ENCODE measurements around the gene ATP5PO.

The ATP5PO gene, protein sequence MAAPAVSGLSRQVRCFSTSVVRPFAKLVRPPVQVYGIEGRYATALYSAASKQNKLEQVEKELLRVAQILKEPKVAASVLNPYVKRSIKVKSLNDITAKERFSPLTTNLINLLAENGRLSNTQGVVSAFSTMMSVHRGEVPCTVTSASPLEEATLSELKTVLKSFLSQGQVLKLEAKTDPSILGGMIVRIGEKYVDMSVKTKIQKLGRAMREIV

DNA sequence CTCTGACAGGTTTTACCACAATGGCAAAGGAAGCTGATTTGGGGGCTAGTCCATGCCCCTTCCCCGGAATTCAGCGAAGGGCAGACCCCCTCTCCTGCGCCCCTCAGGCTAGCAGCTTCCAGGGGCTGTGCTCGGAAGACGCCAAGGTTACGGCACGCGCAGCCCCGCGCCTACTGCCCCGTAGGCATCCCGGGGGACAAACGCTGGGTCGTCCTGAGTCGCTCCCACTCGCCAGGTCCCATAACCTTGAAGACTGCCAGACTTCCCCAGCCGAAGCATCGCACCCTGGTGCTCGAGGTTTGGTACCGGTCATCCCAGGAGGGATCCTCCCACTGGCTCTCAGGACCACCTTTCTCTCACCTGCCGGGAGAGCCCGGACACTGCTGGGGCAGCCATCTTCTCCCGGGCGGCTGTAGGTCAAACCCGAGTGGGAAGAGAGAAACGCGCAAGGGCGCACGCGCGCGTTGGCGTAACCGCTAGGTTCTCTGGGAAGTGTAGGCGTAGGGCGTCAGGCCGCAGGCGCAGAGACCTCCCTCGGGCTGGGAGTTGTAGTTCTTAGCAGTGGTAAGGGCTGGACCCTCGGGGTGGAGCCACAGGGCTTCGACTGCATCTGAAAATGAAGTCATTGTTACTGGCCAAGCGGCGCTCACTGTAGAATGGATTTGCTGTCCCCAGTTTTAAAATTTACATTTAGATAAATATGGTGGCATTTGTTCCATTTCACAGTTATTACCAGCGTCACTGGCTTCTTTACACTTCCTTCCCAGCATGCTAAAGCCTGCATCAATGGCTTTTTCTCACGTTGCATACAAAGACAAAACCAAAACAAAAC lies at the start of gene ATP5PO:
ATP5PO (minus strand) TSS at position 437 of the 832 bp plus-strand sequence; CDS start at position 396, 41 bp downstream.
- peak; percentile 86 for DNase-seq

DNA sequence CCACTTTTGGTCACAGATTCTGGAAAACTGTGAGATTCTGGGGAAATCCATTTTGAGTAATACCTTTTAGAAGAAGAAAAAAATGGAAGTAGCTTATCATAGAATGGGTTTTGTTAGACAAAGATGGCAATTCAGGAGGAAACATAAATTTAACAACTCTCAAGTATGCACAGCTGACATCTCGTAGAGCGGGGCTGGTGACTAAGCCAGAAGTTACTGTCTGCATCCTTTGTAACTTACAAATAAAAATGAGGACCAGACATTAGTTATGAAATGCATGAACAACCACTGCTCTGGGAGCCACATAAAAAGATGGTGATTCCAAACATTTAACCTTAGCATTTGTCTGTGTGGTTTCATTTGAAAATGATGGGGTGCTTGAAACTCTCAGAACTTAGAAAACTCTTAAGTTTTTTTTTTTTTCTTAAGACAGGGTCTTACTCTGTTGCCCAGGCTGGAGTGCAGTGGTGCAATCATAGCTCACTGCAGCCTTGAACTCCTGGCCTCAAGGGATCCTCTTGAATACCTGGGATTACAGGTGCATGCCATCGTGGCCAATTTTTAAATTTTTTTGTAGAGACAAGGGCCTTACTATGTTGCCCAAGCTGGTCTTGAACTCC lies 49.2 kb upstream of the ATP5PO start:
- DNase-seq = no peak

DNA sequence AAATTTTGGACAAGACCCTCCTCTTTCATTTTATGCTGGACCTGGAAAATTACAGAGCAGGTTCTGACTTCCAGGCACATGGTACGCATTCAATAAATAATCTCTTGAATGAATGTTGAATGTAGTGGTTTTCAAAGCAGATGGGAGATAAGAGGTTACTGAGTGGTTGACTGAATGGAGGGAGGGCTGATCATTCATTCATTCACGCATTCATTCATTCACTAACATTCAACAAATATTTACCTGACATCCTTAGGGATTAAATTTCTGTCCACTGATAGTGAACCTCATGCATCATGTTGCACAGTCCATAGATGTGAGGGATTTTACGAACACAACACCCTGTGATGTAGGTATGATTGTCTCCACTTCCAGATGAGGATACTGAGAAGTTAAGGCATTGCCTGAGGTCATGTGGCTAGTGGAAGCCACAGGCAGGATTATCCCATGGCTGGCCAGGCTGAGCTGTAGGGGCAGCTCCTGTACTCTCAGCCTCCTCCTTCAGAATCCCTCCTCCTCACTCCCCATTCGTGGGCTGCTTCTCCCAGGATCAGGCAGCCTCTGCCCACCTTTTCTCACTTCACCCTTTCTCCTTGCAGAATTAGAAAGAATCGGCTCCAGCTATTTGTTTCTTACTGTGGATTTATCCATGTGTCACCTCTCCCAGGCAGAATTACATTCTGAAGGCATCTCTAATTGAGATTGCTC lies 48.4 kb upstream of the ATP5PO start:
- DNase-seq = no peak

DNA sequence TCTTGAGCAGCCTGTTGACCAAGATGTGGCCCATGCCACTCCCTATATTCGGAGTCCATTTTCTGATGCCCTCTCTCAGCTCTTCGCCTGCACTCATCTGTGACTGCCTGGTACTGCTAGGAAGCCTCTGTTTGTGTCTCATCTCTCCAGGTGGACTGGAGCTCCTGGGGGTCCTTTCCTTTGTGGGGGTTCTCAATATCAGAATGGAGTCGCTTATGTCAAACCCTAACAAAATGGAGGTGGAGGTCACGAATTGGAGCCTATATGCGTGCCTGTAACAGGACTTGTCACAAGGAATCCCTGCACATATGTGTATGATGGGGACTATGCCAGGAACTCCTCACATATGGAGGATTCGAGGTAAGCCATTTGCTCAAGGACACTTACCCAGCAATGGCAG lies 46.7 kb upstream of the ATP5PO start:
- no peak for DNase-seq

DNA sequence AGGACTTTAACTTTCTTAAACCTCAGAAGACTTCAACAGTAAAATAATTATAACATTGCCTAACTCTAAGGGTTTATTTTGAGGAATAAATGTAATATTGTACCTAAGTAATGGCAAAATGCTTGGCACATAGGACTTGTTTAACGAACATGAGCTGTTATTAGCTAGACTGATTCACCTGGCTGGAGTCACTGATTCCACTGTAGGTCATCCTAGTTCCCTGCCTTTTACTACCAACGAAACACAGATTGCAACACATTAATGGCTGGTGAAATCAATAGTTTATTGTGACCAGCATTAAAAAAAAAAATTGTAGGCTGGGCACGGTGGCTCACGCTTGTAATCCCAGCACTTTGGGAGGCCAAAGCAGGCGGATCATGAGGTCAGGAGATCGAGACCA lies 45.5 kb upstream of the ATP5PO start:
- no peak for DNase-seq

DNA sequence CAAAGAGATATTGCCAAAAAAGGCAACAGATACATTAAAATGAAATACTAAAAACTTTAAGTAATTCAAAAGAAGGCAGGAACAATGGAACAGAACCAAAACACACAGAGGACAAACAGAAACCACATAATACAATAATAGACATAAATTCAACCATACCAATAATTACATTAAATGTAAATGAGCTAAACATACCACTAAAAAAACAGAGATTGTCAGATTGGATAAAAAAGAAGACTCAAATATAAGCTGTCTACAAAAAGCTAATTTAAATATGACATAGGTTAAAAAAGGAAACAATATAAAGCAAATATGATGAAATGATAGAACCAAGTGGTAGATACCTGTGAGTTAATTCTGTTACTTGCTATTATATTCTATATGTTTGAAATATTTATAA lies 44.1 kb upstream of the ATP5PO start:
- DNase-seq = no peak

DNA sequence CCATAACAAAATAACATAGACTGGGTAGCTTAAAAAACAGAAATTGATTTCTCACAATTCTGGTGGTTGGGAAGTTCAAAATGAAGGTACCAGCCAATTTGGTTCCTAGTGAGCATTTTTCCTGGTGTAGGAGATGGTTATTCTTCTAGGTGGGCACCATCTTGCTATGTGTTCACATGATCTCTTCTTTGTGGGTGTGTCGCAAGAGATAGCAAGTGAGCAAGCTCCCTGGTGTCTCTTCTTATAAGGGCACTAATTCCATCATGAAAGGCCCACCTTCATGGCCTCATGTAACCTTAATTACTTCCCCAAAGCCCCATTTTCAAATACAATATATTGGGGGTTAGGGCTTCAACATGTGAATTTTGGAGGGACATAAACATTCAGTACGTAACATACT lies 38.8 kb upstream of the ATP5PO start:
- DNase-seq = no peak

DNA sequence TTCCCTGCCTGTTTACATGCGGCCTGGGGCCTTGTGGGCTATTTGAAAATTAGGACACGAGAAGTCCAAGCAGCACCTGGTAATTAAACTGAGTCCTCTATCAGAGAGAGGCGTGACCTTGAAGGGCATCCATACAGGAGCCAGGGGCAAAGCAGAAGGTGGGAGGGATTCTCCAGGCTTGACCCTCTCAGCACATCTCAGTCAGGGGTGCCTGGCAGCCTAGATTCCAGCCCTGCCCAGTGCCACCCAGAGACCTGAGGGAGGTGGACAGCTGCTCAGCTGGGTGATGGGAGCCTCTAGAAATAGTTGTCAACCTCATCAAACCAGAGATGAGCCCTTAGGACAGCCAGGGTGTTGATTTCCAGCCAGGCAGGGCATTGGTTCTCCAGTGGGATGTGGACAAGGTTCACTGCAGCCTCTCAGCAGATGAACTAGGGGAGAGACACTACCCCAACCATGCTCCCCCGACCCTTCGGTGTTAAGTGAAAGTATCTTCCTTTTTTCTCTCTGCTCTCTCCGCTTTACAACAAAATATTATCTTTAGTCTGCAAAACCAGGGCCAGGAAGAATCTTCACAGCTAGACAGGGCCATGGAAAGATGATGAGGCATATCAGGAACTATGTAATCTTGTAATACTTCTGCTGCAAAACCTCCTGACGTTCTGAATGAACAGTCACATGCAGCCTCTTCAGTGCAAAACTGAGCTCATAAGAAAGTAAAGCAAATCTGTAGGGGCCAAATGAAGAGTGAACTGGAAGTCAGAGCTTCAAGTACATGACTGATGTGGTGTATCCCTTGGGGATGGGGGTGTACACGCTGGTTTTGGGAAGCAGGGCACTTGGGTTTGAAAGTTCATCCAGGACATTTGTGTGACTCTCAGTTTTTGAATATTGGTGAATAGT lies 35.9 kb upstream of the ATP5PO start:
- no peak for DNase-seq

DNA sequence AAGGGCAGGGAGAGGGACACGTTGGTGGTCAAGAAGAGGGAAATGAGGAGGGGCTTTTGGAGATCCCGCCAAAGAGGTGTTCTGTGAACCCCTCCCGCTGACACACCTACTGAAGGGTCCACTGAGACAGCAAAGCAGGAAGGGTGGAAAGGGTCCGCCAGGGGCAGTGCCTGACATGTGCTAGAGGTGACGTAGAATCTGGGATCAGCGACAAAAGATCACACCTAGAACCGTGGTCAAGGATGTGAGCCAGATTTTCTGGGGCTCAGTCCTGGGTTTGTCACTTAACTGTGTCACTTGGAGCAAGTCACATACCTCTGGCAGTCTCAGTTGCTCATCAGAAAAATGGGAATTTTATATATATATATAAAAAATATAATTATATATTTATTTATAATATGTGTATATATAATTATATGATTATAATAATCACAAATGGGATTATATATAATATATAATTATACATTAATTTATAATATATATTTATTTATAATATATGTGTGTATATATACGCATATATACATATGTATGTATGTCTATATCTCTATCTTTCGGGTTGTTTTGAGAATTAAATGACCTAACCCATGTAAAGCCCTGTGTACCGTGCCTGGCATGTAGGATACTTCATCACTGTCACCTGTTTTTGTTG lies 35.0 kb upstream of the ATP5PO start:
- DNase-seq = no peak

DNA sequence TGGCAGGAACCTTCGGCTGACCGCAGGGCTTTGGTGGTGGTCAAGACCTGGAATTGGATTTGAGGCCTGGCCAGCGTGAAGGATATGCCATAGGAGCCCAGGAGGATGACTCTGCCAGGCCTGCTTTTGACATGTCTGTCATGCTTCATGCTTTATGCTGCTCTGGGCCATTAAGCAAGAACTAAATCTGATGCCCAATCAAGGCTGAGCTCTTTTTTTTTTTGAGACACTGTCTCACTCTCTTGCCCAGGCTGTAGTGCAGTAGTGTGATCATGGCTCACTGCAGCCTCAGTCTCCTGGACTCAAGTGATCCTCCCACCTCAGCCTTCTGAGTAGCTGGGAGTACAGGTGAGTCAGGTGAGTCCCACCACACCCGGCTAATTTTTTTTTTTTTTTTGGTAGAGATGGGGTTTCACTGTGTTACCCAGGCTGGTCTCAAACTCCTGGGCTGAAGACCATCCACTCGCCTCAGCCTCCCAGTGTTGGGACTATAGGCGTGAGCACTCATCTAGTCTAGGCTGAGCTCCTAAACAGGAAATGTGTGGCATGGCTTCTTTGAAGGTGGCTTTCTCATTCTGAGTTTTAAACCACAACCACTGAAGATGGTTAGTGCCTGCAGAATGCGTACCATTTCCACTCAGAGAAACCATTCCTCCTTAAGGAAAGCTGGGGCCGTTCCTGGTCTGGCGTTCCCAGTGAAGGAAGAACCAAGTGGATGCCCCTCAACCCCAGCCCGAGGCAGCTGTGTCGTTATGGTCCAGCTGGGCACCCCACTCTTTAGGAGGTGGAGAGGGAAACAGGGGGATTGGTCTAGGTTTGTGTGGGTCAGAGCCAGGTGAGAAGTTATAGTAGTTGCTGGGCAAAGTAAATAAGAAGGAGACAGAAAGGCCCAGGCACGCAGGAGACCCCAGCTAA lies 34.2 kb upstream of the ATP5PO start:
- no peak for DNase-seq

DNA sequence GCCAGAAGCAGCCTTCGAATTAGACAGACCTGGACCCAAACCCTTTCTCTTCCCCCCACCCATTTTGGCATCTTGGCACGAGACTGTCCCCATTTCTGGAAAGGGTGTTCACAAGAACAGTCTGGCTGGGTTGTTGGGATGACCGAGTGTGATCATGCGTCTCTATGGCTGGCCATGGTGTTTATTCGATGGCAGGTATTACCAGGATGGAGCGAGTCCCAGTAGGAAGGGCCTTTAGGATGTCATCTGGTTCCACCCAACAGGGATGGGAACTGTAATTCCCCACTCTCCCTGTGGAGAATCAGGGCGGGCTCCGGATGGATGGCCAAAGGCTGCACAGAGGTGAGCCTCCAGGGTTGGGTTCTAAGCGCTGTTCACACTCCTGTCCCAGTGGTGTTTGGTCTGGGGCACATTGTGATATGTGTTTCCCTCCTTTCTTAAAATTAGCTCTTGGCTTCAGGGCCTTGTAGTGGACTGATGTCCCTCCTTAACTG lies 33.4 kb upstream of the ATP5PO start:
- DNase-seq = no peak

DNA sequence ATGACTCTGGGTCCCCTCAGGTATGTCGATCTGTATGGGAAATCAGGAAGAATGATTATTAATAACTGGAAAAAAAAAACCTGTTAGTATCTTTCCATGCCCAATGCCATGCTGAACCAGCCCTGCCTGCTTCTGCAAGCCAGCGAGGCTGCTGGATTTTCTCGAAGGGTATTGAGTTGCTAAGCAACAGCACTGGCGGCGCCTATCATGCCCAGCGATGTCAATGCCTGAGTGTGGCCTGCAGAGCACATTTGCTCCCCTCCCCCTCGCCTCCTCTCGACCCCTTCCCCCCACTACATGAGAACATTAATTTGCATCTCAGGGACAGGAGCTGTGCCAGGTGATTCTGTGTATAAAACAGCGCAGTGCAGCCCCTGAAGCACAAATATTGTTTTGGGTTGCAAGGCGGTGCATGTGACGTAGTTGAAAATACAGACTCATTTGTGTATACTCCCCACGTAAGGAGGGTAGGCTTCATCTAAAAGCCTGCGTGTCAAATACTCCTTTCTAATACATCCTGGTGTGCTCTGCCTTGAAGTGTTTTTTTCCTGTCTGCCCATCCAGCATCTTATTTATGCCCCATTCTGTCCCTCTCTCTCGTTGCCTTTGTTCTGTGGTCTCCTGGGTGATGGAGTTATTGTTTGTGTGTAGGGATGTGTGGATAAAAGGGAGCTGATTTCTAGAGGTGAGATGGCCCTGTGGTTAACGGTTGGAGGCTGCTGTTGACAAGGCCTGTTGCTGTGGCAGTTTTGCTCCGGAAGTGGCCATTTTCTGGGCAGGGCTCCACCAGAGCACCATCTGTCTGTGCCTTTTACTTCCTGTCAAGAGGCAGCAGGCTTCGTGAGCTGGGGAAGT lies 32.7 kb upstream of the ATP5PO start:
- peak; percentile 31 for DNase-seq

DNA sequence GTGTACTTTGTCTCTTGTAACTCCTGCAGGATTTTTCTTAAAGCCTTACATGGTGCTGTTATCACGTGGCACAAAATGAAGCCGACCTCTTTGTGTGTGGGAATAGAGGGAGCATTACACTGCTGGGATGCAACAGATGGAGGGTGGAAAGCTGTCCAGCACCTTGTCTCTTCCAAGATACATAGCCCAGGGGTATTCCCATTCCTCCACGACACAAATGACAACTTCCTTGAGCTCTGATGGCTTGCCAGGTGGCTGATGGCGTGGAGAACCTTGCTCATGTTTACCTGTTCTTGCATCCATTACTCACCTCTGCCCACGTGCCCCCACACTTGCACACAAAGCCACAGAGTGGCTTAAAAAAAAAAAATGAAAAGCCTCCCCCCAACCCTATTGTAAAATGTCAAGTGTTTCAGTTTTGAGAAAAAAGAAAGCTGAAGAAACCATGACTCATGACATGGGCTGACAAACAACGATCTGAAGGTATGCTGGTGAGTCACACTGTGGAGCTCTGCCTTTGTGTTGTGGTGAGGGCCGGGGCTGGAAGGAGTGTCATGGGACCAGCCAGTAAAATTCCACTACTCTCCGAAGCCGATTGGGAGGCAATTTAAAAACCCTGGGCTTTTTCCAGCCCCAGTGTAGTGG lies 32.0 kb upstream of the ATP5PO start:
- no peak for DNase-seq

DNA sequence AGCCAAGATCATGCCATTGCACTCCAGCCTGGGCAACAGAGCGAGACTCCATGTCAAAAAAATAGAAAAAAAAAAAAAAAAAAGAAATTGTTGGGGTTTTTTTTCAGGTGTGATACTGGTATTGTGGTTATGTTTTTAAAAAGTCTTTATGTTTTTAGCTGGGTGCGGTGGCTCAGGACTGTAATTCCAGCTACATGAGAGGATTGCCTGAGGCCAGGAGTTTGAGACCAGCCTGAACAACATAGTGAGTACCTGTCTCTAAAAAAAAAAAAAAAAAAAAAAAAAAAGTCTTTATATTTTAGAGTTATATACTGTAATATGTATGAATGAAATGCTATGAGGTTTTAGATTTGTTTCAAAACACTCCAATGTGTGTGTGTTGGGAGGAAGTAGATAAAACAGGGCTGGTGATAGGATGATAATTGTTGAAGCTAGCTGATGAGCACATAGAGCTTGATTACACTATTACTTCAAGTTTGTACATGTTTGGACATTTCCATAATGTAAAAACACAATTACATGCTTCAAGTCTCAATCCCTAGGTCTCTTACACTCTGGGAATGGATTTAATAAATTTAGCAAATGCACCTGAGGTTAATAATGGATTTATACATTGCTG lies 30.2 kb upstream of the ATP5PO start:
- no peak for DNase-seq

DNA sequence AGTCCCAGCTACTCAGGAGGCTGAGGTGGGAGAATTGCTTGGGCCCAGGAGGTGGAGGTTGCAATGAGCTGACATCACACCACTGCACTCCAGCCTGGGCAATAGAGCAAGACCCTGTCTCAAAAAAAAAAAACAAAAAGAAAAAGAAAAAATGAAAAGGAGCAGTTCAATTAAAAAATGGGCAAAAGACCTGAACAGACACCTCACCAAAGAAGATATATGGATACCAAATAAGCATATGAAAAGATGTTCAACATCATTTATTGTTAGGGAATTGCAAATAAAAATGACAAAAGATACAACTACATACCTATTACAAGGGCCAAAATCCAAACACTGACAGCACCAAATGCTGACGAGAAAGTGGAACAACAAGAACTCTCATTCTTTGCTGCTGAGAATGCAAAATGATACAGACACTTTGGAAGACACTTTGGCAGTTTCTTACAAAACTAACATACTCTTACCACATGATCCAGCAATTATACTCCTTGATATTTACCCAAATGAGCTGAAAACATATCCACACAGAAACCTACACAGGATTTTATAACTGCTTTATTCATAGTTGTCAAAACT lies 28.7 kb upstream of the ATP5PO start:
- no peak for DNase-seq

DNA sequence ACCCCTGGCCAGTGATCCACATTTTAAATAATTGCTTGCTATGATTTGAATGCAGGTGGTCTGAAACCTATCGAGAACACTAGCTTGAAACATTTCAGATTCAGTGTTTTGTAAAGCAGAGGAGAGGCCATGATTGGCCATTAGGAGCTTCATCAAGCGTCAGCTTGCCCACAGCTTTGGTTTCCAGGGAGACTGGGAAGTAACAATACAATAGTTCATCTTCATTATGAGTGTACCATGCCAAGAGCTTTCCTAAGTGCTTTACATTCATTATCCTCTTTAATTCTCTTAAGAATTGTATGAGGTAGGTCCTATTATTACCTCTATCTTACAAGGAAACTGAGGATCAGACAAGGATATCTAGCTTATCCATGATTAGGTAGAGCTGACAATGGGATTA lies 27.7 kb upstream of the ATP5PO start:
- DNase-seq = no peak

DNA sequence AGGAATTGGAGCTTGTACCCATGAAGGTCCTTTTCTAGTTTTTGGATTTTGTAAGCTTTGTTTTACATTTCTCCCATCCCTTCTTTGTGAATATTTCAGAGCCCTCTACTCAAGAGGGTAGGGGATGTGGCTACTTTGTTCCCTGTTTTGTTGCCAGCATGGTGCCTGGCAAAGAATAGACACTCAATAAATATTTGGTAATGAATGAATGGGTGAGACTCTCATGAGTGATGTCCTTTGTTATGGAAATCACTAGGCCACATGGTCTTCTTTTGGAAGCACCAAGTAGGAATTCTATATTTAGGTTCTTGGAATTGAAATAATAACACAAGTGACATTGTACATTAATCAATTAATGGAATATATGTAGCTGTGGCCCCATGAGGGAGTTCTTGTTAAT lies 26.8 kb upstream of the ATP5PO start:
- no peak for DNase-seq

DNA sequence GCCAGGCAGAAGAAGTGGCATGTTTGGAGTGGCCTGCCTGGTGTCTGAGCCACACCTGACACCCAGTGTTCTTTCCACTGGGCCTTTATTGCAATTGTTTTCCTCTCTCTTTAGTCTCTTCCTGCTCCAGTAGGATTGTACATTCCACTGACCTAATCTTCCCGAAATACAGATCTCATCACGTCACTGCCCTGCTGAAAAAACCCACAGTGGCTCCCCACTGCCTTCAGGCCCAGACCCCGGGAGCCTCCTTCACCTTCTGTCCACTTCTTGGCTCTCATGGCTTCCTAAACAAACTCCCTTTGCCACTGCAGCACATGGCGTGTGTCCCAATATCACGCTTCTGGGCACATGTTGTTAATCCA lies 25.3 kb upstream of the ATP5PO start:
- no peak for DNase-seq

All from NCI-H2081 treated with DMSO at 0.1 percent for 48 hours (cell line).